Cardiac fibroblast (primary cell): Measurements from ENCODE around the gene FIS1.
A peak's percentile ranks its signal among the peaks of the same experiment; 100 is the strongest.
"Not testable (repeated sequence)": the region's sequence is repeated elsewhere in the genome, so short reads cannot be mapped to it uniquely, and the experiment has no call there.

Experiments used
- DNase-seq, 2 donors: peaks; one replicate each; pipeline versions ENCODE4 v3.0.0 to v3.0.0-alpha.2; 2010; ENCODE audit warnings: low read depth in 2 of 2
- H3K4me3 ChIP-seq, 2 donors: replicated peaks in 1 of 2; 1 replicate in 1 of 2; 2 replicates in 1 of 2; pipeline ENCODE4 v1.5.1; 2011; ENCODE audit warnings: low read depth in 2 of 2, low read length in 2 of 2, mild to moderate bottlenecking in 2 of 2, moderate library complexity in 1 of 2
- TF ChIP-seq, protein P1 (sequence below): IDR thresholded peaks from one replicate; pipeline ENCODE4 v1.5.1; 2011; ENCODE audit warnings: low read depth, mild to moderate bottlenecking, low read length, inconsistent platforms

Gene FIS1

DNA sequence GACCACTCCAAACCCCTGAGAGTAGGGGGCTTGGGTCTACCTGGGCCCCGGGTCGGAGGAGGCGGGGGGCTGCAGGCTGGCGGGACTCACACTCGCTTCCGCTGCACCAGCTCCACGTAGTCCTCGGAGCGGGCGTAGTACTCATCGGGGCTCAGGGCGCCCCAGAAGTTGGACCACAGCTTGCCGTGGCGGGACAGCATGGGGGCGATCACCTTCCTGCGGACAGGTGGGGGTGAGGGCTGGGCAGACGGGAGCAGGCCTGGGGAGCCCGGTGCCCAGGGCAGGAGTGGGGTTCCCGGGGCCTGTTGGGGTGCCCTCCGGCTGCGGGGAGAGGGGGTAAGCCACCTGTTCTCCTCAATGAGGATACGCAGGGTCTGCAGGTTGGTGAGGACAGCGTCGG is 33.4 kb downstream of the FIS1 start:
- no peak overlapping the region for H3K4me3 ChIP-seq
- no peak for DNase-seq
- TF ChIP-seq, protein P1, sequence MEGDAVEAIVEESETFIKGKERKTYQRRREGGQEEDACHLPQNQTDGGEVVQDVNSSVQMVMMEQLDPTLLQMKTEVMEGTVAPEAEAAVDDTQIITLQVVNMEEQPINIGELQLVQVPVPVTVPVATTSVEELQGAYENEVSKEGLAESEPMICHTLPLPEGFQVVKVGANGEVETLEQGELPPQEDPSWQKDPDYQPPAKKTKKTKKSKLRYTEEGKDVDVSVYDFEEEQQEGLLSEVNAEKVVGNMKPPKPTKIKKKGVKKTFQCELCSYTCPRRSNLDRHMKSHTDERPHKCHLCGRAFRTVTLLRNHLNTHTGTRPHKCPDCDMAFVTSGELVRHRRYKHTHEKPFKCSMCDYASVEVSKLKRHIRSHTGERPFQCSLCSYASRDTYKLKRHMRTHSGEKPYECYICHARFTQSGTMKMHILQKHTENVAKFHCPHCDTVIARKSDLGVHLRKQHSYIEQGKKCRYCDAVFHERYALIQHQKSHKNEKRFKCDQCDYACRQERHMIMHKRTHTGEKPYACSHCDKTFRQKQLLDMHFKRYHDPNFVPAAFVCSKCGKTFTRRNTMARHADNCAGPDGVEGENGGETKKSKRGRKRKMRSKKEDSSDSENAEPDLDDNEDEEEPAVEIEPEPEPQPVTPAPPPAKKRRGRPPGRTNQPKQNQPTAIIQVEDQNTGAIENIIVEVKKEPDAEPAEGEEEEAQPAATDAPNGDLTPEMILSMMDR = no peak

DNA sequence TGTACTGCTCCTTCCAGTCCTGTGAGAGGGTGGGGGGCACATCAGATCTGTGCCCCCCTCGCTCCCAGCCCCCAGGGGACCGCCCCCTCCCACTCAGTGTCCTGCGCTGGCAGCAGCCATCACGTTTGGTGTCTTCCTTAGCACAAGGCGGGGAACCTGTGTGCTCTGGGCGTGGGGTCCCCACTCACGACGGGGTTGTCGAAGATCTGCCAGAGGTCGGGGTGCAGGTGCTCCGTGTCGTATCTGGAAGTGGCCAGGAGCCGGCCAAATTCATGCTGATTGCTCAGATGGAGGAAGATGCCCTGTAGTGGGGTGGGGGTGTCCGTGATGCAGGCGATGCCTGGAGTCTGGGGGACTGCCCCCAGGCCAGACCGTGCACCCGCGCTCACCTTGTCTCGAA is 34.7 kb downstream of the FIS1 start:
- no peak overlapping the region for H3K4me3 ChIP-seq
- no peak for DNase-seq
- TF ChIP-seq, protein P1 = no peak

DNA sequence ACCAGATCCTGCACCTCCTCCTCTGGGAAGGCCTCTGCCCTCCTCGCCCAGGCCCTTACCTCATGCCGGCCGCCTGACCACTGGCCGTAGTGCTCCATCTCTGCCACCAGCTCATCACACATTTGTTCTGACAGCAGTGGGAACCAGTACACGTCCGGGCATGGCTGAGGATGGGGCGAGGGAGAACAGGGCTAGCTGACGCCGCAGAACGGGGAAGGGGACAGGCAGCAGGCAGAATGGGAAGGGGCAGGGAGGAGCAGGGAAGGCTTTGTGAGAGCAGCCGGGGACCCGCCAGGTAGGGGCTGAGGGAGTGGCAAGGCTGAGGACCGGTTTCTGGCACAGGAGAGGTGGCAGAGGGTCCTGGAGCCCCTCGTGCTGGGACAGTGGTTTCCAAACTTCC is 36.1 kb downstream of the FIS1 start:
- no peak overlapping the region for H3K4me3 ChIP-seq
- TF ChIP-seq, protein P1 = no peak
- no peak for DNase-seq

DNA sequence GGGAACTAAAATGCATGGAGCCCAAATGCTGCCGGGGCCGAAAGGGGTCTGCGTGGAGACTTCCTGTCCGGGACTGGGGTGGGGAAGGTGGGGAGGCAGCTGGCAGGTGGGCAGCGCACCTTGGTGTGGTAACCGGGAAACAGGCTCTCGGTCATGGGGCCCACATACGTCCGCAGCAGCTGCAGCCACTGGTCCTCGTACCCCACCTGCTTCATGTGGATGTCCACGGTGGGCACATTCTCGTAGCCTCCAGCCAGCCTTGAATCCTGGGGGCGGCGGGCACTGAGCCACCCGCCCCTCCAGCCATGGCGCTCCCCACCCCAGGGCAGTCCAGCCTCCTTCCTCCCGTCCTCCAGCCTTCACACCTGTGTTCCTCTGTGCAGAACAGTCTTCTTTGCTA is 37.4 kb downstream of the FIS1 start:
- no peak overlapping the region for H3K4me3 ChIP-seq
- TF ChIP-seq, protein P1 = no peak
- DNase-seq = no peak

DNA sequence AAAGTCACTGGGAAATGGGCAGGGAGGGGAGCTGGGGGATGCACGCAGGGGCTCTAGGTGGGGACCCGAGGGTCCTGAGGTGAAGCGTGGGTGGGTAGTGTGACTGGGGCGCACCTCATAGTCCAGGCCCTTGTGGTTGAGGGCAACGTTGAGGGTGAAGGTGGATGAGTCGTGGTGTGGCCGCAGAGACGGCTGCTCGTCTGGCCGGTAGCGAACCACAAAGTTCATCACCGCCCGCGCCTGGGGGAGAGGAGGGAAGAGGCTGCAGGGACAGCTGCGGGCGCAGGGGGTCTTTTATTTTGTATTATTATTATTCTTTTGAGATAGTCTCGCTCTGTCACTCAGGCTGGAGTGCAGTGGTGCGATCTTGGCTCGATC is 38.2 kb downstream of the FIS1 start:
- H3K4me3 ChIP-seq = no peak overlapping the region
- TF ChIP-seq, protein P1 = no peak
- DNase-seq = no peak

DNA sequence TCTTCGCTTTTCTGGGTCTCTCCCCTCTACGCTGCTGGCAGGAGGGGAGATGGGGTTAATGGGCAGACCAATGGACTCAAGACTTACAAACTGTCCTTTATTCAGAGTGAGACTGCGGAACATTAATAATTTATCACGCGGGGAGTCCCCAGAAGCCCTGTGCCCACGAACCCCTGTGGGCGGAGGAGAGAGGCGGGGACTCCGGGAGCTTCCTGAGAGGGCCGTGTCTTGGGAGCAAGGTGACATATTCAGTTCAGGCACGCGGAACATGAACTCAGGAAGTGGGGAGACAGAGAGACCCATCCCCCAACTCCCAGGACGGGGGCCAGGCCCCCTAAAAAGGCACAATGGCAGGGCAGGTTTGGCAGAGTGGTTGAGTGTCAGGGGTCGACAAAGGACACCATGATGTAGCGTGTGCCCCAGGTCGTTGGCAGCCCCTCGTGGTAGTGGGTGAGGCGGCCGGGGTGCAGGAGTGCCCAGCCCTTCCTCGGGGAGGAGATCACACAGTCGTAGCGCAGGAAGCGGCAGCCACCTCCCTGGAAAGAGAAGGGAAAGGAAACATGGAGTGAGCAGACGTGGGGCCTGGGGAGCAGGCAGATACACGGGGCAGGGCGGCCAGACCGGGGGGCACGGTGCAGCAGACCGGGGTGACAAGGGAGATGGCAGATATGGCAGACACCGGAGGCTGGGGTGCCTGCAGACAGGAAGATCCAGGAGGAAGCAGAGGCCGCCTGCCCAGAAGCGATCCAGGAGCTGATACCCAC is 38.8 kb downstream of the FIS1 start:
- TF ChIP-seq, protein P1 = no peak
- no peak overlapping the region for H3K4me3 ChIP-seq
- no peak for DNase-seq

DNA sequence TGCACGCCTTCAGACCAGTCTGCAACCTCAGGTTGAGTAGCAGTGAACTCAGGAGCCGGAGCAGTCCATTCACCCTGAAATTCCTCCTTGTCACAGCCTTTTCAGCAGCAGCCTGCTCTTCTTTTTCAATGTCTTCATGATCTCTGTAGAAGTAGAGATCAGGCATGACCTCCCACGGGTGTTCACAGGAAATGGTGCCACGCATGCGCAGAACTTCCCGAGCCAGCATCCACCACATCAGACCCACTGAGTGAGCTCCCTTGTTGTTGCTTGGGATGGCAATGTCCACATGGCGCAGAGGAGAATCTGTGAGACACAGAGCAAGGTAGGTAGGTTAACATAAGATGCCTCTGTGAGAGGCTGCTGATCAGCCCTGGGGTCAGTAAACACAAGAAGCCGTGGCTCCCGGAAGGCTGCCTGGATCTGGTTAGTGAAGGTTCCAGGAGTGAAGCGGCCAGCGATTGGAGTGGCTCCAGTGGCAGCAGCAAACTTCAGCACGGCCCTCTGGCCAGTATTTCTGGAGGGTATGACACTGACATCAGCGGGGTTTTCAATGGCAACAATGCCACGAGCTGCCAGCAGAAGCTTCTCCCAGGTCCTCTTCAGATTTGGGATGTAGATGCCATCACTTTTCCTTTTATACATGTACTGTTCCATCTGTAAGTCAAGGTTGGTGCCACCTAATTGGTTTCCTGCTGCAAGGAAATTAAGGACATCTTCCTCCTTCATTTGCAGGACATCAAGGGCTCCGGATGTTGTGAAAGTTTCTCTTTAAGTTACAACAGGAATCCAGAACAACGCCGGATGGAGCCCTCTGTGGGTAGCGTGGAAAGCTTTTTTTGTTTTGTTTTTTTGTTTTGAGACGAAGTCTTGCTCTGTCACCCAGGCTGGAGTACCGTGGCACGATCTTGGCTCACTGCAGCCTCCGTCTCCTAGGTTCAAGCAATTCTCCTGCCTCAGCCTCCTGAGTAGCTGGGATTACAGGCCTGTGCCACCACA is 40.8 kb downstream of the FIS1 start:
- not testable (repeated sequence) for H3K4me3 ChIP-seq
- peak; percentile 26 to 48 for DNase-seq
